HG02943 (cell line): ENCODE measurements around the gene PRKG1.

Experiments
- ATAC-seq: cut with Tn5 transposase; IDR thresholded peaks from one replicate; pipeline ENCODE4 v1.9.1; 2021; ENCODE audit warnings: mild to moderate bottlenecking, low read depth, moderate library complexity; ENCODE audit not compliant: unreplicated experiment

PRKG1 gene

GRCh38 chr10:51765284-51765971, 691.1 kb downstream of the PRKG1 start:
- ATAC-seq = no peak

- ATAC-seq = no peak
These were observed 692.3 kb downstream of the PRKG1 start for GRCh38 chr10:51766423-51767102.

- ATAC-seq = no peak
These were observed 692.9 kb downstream of the PRKG1 start for GRCh38 chr10:51767103-51767763.

GRCh38 chr10:51768886-51769465, 694.7 kb downstream of the PRKG1 start:
- no peak for ATAC-seq

- ATAC-seq = no peak
These were observed 696.4 kb downstream of the PRKG1 start for GRCh38 chr10:51770709-51771108.

GRCh38 chr10:51772387-51772786, 698.1 kb downstream of the PRKG1 start:
- ATAC-seq = no peak

- no peak for ATAC-seq
These were observed 699.4 kb downstream of the PRKG1 start for GRCh38 chr10:51773681-51774080.

- ATAC-seq = no peak
These were observed 709.7 kb downstream of the PRKG1 start for GRCh38 chr10:51783941-51784340.

GRCh38 chr10:51786016-51786683, 711.9 kb downstream of the PRKG1 start:
- no peak for ATAC-seq

- ATAC-seq = no peak
These were observed 712.4 kb downstream of the PRKG1 start for GRCh38 chr10:51786684-51787035.

GRCh38 chr10:51788273-51788672, 714.0 kb downstream of the PRKG1 start:
- ATAC-seq = no peak

- no peak for ATAC-seq
These were observed 714.8 kb downstream of the PRKG1 start for GRCh38 chr10:51789118-51789517.

GRCh38 chr10:51789903-51790302, 715.6 kb downstream of the PRKG1 start:
- ATAC-seq = no peak

GRCh38 chr10:51792678-51793077, 718.4 kb downstream of the PRKG1 start:
- ATAC-seq = no peak

GRCh38 chr10:51800121-51800520, 725.8 kb downstream of the PRKG1 start:
- ATAC-seq = no peak

- ATAC-seq = no peak
These were observed 726.6 kb downstream of the PRKG1 start for GRCh38 chr10:51800725-51801424.

- no peak for ATAC-seq
These were observed 727.7 kb downstream of the PRKG1 start for GRCh38 chr10:51802030-51802429.

- ATAC-seq = no peak
These were observed 730.6 kb downstream of the PRKG1 start for GRCh38 chr10:51804866-51805265.

GRCh38 chr10:51806079-51806835, 732.0 kb downstream of the PRKG1 start:
- ATAC-seq = no peak

GRCh38 chr10:51808187-51808586, 733.9 kb downstream of the PRKG1 start:
- ATAC-seq = no peak
